Measurements from ENCODE around the gene VEPH1. TPM values are rescaled to one million over a fixed set of nuclear protein-coding genes. Genes with fewer than 3 reads are reported as not detected.
"Not testable (repeated sequence)": the region's sequence is repeated elsewhere in the genome, so short reads cannot be mapped to it uniquely, and the experiment has no call there.

VEPH1 gene
- total RNA-seq, 1 donor from 2014 or later = 9.5 TPM

DNA sequence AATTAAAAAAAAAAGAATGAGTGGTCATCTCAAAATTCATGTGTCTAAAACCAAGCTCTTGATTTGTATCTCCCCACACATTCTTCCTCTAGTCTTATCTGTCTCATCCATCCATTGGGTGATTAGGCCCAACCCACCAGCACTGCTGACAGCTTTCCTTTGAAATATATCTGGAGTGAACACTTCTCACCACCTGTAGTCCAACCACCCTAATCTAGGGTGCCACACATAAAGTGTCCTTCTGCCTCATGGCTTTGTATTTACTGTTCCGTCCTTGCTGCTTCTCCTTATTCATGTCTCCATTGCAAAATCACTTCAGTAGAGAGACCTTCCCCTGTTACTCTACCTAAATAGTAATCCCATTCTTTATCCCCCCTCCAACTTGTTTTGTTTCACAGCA is 149.0 kb downstream of the VEPH1 start:
- no peak for DNase-seq (ENCODE audit: low read depth in 2 of 2)

DNA sequence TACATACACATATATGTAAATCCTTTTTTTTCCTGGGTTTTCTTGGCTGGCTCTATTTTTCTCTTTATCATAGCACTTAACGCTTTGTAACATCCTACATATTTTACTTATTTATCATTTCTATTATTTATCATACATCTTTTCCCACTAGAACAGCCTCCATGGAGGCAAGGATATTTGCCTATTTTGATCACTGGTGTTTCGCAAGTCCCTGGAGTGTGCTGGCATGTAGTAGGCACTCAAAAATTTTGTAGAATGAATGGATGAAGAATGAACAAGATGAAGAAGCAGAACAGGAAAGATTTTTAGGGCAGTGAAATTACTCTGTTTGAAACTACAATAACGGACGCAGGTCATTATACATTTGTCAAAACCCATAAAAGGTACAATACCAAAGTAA is 149.6 kb downstream of the VEPH1 start:
- DNase-seq (ENCODE audit: low read depth in 2 of 2) = no peak

DNA sequence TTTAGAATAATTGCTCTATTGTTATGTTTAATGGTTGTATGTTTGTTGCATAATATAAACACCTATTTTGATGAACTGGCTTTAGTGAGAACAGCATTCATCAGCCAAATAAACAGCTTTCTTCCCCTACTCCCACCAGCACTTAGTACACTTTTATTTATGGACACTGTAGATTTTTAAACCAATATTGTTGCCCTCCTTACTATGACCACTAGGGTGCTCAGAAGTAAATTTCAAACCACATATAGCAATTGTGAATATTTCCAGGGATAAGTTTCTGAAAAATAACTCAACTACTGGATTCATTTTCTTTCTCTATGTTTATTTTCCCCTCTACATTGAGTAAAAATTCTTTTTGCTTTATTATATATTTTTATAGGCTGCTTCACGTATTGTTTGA is 151.2 kb downstream of the VEPH1 start:
- DNase-seq (ENCODE audit: low read depth in 2 of 2) = no peak

DNA sequence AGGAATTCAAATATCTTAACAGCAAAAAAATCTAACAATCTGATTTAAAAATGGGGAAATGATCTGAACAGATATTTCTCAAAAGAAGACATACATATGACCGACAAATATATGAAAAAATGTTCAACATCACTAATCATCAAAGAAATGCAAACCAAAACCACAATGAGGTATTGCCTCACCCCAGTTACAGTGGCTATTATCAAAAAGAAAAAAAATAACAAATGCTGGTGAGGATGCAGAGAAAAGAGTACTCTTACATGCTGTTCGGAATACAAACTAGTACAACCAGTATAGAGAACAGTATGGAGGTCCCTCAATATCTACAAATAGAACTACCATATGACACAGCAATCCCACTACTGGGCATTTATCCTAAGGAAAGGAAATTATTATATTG is 152.6 kb downstream of the VEPH1 start:
- DNase-seq (ENCODE audit: low read depth in 2 of 2) = not testable (repeated sequence)

DNA sequence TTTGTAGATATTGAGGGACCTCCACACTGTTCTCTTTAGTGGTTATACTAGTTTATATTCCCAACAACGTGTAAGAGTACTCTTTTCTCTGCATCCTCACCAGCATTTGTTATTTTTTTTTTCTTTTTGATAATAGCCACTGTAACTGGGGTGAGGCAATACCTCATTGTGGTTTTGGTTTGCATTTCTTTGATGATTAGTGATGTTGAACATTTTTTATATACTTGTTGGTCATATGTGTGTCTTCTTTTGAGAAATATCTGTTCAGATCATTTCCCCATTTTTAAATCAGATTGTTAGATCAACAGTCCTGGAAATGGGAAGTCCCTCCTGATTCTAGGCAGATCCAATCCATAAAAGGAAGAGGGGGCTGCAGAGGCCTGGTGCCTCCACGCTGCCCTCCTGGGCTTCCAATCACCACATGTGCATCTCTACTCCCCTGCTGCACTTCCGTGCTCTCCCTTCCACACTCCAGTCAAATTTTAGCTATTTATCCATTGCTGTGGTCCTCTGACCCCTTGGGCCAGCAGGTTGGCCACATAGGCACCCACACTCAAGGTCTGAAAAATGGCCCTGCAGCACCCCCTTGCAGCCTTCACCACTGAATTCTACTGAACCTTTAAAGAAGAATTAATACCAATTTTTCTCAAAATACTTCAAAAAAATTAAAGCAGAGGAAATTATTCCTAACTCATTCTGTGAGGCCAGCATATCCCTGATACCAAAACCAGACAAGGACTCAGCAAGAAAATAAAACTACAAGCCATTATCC is 154.7 kb downstream of the VEPH1 start:
- not testable (repeated sequence) for DNase-seq (ENCODE audit: low read depth in 2 of 2)

DNA sequence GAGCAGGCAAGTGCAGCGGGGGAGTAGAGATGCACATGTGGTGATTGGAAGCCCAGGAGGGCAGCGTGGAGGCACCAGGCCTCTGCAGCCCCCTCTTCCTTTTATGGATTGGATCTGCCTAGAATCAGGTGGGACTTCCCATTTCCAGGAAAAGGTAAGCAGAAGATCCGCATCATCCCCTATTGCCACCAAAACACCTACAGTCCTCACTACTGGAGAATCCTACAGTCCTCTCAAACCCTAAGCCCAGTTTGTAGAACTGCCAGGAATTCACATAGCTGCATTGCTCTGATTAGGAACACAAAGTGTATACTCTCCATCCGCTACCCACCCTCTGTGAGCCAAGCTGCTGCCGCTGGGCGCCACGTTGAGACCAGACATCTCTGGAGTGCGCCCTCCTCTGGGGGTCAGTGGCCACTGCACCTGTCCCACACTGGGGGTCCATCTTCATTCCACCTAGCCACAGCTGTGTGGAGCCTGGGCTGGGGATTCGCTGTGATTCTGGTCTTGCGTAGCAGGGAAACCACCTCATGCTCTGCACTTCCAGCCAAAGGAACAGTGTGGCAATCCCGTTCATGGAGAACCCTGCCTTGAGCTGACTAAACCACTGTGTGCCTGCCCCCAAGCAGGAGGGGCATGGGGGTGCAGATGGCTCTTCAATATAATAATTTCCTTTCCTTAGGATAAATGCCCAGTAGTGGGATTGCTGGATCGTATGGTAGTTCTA is 155.5 kb downstream of the VEPH1 start:
- no peak for DNase-seq (ENCODE audit: low read depth in 2 of 2)

DNA sequence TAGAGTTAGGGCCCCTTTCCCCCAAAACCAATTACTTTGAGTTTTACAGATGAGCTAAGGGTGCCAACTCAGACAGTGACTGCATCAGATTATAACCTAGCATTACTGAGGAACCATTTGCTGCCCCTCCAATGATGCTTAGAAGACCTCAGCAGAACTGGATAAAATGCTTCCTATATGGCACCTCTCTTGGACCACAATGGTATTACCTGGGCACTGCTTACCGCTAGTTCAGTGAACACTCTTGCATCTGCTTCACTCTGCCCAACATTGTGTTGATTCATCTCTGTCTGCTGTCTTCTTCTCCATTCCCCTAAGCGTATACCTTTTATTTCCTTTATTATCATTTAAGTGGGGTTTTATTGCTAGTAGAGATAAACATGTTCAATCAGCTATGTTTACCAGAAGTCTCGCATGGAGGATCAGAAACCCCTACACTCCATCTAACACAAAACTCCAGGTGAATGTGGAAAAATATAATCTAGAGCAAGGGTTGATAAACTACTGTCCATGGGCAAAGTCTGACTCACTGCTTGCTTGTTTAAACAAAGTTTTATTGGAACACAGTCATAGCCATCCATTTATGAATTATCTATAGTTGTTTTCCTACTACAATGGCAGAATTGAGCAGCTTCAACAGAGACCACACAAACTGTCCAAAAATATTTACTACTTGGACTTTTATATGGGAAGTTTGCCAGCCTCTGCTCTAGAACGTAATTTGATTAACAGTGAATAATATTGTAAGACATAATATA is 166.8 kb downstream of the VEPH1 start:
- no peak for DNase-seq (ENCODE audit: low read depth in 2 of 2)

DNA sequence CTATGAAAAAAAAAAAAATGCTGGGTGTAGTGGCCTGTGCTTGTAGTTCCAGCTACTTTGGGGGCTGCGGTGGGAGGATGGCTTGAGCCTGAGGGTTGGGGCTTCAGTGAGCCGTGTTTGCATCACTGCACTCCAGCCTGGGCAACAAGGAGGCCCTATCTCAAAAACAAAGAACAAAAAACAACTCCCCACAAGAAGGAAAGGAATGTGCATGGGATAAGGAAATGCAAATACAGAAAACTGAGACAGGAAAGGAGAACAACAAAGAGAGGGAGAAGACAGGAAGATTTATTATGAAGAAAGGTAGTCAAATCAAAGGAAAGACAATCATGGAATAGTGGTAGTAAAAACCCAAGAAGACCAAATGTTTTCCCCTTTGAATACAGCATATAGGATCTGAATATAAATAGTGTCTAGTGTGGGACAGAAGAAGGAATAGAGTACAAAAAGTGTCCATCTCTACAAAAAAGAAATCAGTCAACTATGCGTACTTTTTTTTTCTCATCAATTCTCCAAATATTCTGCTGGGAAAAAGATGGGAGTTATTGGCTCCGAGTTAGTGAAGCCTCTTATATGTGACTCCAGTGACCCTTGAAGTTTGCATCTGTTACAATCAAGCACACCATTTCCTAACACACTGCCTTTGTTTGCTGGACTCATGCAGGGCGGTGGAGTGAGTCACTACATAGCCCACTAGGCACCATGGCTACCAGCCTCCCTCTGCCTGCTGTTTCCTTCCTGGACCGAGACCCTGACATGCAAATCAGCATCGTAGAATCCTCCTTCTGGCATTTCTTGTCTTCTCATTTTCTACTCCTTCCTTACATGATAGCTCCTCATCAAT is 167.8 kb downstream of the VEPH1 start:
- DNase-seq (ENCODE audit: low read depth in 2 of 2) = peak; percentile 55 to 98

DNA sequence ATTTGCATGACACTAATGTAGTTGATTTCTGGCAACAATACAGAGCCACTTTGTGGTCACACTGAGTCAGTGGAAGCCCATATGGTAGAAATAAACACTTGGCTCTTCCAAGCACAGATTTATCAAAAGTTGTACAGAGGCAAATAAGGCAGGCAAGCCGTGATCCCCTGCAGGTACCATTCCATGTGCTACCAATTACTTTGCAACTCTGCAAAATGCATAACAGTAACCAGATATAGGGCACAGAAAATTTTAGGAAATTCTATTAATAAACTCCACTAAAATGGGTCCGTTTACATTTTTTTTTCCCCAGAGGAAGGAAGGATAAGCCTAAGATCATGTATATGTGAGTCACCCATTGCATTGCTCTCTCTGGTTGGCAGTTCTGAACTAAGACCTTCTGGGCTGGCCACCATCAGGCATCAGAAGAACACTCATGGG is 169.6 kb downstream of the VEPH1 start:
- DNase-seq (ENCODE audit: low read depth in 2 of 2) = no peak

DNA sequence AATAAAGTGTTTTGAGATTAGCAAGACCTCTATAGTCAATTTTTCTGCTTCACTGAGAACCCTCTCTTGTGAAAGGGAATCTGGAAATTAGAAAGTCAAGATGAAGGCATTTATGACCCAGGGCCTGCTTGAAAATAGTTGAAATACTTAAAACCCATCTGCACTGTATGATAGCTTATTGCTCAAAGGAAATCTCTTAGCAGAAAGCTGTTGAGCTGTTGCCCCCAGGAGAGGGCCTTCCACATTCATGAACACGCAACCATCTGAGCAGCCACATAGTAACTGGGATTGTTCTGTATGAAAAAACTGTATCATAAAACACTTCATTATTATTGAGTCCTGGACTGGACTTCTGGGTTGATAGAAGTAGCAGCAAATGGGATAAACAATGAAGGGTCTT is 173.0 kb downstream of the VEPH1 start:
- no peak for DNase-seq (ENCODE audit: low read depth in 2 of 2)

DNA sequence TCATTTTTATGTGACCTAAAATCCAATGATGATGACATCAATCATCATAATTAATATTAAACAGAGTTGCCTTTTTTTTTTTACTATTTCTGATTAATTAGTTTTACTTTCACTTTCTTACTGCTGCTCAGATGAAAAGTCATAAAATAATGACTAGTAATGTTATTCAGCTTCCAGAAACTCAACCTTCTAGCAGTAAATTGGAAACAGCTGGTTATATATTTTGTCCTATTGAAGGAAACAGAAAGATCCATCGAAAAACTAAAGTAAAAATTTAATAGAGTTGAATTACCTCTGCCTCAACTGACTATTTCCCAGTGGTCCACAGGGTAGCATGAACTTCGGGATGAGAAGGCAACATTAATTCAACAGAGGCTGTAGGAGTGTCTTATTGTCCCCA is 173.7 kb downstream of the VEPH1 start:
- no peak for DNase-seq (ENCODE audit: low read depth in 2 of 2)

DNA sequence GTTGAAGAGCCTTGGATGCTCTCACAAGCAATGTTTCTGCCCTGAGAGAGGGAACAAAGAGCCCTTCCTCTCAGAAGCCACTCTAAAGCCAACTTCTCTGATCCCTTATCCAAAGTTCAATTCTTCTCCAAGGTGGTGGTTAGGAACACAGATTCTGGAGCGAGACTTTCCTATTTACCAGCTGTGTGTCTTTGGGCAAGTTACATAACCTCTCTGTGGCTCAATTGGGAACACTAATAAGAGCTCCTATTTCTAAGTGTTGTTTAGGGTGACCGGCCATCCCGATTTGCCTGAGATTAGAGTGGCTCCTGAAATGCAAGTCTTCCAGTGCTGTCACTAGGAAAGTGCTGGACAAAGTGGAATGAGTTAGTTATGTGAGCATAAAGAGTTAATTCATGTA is 175.4 kb downstream of the VEPH1 start:
- no peak for DNase-seq (ENCODE audit: low read depth in 2 of 2)

DNA sequence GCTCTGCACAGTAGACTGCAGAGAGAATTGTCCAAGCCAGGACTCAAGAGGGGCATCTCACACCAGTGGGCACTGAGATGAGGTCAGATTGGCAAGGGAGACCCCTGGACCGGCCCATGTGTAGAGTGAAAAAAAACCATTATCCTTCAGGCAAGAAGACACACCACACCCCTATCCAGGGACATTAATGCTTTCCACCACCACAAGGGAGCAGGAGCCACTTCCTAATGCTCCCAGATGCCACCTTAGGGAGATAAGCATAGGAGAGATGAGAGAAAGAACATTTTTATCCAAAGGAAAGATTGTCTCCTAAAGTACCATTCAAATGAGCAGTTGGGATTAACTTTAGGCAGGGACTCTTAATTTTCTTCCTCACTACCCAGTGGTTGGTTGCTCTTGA is 176.2 kb downstream of the VEPH1 start:
- DNase-seq (ENCODE audit: low read depth in 2 of 2) = no peak

DNA sequence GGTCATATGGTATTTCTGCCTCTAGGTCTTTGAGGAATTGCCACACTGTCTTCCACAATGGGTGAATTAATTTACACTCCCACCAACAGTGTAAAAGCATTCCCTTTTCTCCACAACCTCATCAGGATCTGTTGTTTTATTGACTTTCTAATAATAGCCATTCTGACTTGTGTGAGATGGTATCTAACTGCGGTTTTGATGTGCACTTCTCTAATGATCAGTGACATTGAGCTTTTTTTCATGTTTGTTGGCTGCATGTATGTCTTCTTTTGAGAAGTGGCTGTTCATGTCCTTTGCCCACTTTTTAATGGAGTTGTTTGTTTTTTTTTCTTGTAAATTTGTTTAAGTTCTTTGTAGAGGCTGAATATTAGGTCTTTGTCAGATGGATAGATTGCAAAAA is 178.3 kb downstream of the VEPH1 start:
- not testable (repeated sequence) for DNase-seq (ENCODE audit: low read depth in 2 of 2)

DNA sequence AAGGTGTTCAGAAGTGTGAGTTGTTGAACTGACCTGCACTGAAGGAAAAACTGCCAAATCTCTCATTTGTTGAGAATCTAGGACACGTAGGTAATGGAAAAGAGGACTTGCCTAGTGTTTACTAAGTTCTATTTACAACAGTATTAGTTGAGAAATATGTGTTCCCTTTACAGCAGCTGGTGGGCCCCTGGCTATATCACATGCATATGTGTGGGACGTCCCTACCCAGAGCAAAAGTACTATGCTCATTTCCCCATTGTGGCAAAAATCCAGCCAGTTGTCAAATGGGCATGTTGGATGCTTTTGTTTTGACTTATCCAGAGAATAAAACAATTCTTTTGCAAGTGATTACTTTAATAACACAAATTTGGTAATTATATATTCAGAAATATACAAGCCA is 179.9 kb downstream of the VEPH1 start:
- DNase-seq (ENCODE audit: low read depth in 2 of 2) = no peak

DNA sequence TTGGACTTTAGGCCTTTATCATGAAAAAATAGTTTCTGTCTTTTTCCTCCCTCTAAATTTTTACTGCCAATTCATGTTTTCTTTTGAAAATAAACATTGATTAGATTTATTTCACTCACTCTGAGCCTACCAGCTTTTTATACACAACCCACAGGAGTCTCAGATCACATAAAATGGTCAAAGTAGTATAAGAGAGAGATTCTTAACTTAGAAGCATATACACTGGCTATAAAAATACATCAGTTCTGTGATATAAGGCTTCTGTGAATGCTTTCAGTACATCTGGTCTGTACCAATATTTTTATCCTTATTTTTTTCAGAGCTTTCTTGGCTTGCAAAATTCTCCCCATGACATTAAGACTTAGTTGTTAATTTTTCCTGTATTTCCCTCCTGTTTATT is 183.5 kb downstream of the VEPH1 start:
- DNase-seq (ENCODE audit: low read depth in 2 of 2) = no peak

DNA sequence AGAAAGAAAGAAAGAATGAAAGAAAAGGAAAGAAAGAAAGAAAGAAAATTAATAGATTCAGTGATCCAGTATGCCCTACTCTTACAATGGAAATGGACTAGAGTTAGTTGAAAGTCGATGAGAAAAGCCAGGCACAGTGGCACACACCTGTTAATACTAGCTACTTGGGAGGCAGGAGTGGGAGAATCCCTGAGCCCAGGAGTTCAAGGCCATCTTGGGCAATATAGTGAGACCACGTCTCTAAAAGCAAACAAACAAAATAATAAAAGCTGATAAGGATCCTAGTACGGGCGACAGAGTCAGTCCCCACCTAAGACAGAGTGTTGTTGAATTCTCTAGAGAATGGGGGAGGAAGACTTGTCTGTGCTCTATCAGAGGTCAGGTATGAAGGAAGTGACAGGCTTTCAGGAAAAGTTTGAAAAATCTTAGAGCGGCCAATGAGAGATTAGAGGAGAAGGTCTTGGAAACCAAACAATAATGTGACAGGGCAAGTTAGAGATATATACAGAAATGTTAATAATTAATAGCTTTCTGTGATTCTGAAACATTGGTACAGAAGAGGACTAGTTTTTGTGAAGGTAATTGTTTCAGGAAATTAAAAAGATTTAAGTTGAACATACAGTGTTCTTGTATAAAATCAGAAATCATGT is 184.5 kb downstream of the VEPH1 start:
- DNase-seq (ENCODE audit: low read depth in 2 of 2) = no peak

DNA sequence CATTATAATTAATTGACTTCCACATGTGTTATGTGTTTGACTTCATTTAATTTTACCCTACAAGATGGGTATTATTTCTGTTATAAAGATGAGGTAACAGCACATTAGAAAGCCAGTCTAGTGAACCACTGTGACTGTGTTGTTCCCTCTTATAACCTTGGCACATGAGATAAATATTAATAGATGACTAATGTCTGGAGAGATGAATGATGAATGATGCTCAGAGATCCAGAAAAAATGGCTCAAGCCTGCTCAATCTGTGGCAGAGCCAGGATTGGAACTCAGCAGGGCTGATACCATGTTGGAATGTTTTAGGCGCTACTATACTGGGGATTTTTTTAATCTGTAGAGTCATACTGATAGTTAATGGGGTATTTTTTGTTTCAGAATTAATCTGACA is 185.3 kb downstream of the VEPH1 start:
- no peak for DNase-seq (ENCODE audit: low read depth in 2 of 2)

DNA sequence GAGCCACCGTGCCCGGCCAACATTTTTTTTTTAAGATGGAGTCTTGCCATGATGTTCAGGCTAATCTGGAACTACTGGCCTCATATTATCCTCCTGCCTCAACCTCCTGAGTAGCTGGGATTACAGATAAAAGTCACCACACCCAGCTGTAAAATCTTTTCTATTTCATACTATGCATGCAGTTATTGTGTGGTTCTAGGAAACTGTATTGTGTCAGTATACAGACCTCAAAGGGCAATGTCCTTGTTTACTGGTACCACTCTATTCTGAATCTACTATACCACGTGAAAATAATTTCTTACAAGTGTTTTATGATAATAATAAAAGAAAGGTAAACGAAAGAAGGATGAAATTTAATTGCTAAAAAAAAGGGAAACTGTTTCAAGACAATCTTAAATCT is 190.0 kb downstream of the VEPH1 start:
- no peak for DNase-seq (ENCODE audit: low read depth in 2 of 2)

DNA sequence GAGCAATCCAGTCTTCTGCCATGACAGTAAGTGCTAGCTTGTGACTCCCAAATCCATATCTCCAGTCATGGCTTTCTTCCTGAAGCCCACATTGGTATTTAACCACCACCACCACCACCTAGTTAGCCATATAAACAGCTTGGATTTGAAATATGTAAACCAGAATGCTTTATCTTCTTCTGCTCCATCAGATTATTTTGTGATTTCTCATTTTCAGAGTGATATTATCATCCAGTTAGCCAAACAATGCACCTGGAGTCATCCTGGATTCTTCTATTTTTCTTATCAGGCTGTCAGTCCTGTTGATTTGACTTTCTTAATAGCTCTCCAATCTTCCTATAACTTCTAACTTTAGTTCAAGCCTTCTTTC is 190.9 kb downstream of the VEPH1 start:
- DNase-seq (ENCODE audit: low read depth in 2 of 2) = no peak
